OCI-M1 (cell line): Measurements from ENCODE around the gene HEATR5B.
"Not testable (repeated sequence)": the region's sequence is repeated elsewhere in the genome, so short reads cannot be mapped to it uniquely, and the experiment has no call there.

Source experiments
- DNase-seq: peaks from one replicate; lab custom pipeline; 2025; lab: John Stamatoyannopoulos, UW

Gene HEATR5B

DNA sequence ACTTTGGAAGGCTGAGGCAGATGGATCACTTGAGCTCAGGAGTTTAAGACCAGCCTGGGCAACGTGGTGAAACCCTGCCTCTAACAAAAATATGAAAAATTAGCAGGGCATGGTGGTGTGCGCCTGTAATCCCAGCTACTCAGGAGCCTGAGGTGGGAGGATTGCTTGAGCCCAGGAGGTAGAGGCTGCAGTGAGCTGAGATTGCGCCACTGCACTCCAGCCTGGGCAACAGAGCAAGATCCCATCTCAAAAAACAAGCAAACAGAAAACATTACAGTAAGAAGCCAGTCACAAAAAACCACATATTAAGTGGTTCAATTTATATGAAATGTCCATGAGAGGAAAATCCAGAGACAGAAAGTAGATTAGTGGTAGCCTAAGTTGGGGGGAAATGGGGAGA lies 105.2 kb downstream of the HEATR5B start:
- DNase-seq: not testable (repeated sequence)

DNA sequence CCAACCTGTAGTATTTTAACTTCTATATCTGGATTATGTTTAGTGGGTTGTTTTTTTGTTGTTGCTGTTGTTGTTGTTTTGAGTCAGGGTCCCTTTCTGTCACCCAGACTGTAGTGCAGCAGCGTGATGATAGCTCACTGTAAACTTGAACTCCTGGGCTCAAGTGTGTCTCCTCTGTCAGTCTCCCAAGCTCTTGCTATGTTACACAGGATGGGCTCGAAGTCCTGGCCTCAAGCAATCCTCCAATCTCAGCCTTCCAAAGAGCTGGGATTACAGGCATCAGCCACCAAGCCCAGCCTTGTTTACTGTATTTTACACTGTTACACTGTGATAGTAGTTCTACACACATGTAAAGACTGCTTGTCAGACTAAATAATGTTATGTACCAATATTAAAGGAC lies 108.1 kb downstream of the HEATR5B start:
- no peak for DNase-seq

DNA sequence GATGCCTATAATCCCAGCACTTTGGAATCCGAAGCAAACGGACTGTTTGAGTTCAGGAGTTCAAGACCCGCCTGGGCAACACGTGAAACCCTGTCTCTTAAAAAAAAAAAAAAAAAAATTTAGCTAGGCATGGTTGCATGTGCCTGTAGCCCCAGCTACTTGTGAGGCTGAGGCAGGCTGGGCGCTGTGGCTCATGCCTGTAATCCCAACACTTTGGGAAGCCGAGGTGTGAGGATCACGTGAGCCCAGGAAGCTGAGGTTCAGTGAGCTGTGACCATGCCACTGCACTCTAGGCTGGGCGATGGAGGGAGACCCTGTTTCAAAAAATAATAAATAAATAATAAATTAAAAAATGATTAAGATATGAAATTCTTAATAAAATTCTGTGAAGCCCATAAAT lies 108.9 kb downstream of the HEATR5B start:
- no peak for DNase-seq

DNA sequence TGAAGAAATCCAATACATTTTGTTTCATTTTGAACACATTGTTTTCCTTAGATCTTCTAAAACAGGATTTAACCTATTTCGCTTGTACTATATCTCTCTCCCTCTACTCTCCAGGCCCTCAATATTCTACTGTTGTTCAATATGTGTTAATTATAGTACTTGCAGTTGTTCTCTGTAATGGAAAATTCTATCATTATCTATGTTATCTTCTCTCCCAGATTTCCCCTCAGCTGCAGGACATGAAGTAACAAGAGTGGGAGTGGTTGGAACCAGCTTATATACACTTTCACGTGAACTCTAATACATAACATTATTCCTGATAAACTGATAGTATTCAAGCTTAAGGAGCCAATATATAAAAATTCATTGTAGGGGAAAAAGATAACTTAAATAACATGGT lies 110.9 kb downstream of the HEATR5B start:
- DNase-seq: peak; percentile 68

DNA sequence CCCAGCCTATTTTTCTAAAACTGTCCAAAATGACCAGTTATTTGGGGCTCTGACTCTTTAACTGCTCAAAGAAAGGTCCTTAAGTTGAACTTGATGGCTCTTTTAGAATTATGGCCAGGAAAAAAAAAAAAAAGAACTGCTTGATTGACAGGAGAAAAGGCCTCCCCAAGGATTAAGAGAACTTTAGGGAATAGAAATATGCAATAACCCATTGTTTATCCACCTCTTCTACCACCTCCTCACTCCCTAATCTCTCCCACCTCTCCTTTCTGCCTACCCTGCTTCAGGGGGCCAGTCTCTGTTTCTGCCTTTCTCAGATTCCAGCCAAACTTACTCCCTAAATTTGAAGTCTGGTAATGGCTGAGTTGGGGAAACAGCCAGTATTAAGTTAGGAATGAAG lies 112.2 kb downstream of the HEATR5B start:
- no peak for DNase-seq

DNA sequence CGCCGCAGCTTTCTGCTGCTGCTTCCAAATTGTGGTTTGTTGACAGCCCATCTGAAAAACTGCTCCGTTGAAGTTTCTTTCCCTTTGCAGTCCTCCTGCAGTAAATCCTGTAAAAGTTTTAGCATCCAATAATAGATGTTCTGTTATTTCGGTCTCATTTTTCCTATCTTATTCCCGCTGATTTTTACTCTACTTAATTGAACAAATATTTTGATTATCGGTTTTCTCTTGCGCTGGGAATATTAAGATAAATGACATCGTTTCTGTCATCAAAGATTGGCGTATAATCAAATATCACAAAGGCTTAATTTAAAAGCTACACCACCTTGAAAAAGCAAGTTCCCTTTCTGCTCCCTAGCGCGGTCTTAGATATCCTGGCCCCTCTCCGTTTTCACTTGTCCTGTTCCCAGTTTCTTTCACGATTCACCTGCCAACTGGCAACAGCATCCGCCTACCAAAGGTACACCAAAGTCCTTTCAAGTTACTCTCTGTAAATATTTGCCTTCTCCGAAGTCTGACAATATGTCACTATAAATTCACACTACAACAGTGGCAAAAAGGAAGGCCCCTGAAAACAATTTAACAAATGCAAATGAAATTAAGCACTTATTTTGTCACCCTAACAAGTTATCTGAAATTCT lies 116.8 kb downstream of the HEATR5B start:
- peak; percentile 51 for DNase-seq

DNA sequence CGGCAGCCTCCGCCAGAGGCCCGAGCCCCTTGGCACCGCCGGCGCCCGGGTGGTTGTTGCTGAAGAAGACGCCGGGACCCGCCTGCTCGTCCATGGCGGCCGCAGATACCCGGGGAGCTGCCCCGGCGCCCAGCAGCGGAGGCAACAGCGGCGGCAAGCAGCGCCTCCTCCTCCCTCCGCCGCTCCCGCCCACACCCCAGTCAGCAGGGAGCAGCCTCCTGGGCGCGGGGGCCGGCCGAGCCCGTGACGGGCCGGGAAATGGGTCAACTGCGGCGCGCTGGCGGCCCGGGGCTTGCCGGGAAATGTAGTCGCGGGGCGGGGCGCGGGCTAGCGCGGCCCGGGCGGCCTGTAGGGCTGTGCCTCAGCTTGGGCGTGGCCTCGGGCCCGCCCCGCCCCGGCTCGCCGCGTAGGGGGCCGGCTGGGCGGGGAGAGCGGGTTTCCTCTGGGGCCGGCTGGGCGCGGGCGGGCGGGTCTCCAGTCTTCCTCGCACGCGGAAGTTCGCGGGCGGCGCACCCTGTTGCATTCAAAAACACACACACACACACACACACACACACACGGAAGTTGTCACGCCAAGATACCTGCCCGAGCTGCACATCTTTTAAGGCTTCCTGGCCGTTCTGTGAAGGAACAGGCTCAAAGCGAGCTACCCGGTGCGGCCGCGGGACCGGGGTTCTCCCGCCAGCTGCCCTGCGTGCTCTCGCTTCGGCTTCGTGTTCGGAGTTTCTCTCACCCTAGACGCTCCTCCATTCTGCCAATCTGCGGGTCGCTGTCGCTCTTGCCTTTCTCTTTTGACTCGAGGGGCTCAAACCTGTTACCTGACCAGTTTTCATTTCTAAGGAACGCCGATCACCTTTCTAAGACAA lies 117.6 kb downstream of the HEATR5B start, which contains the start of gene STRN:
STRN (minus strand) TSS at position 167 of the 866 bp plus-strand sequence; CDS start at position 94, 73 bp downstream.
- DNase-seq: peak; percentile 98

DNA sequence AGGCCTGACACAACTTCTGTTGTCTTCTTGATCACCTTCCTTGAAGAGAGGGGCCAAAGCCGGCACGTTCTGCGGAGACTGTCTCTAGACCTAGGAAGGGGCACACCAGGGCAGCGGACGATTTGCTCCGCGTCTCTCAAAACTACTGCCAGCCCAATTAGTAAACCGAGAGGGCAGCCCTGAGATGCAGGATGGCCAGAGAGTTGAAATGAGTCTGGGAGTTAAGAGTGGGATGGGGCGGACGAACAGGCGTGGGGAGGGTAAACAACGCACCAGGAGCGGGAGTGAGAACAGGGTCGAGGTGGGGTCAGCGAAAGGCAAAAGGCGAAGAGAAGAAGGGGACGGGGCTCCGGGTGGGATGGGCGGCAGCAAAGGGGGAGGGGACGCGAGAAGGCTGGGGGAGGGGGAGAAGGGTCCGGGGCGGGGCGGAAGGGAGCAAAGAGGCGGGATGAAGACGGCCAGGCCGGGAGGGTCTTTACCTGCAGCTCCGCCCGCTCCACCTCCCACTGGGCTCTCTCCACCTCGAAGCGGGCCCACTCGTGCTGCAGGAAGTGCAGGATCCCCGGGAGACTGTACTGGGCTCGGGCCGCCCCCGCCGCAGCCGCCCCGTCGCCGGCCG lies 118.3 kb downstream of the HEATR5B start:
- peak; percentile 73 for DNase-seq

DNA sequence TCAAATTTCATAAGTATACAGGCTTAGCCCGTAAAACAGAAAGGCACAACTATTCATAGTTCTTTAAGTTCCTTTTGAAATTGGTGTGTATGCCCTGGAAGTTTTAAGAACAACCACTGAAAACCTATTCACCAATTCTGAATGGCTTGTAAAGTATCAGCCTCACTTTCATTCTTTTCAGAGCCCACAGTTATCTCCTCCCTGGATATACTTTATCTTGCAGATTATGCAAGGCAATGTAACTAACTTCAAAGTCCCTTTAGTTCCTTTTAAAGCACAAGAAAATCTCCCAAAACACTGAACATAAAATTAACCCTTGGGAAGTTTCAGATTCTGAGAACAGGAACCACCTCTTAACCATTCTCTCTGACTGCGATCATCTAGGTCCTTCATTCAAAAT lies 119.0 kb downstream of the HEATR5B start:
- peak; percentile 73 for DNase-seq

DNA sequence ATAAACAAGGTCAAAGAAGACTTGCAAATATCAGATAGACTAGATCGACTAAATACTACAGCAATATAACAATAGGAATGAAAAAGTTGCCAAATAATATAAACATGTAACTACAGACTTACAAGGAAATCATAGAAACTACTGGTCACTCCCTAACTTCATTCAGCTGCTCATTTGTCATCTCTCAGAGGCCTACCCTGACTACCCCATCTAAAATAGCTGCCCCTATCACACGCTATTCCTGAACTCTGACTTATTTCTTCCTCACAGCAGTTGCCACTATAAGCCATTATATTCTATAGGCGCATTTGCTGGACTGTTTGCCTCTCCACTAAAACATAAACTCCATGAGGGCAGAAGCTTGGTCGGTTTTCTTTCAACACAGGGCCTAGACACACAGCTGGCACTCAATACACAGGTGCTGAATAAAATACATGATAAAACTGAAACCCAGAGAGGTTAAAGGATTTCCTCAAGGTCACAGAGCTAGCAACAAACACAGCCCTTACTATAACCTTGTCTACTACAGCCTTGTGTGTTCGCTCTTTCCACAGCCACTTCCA lies 119.6 kb downstream of the HEATR5B start:
- DNase-seq: no peak

DNA sequence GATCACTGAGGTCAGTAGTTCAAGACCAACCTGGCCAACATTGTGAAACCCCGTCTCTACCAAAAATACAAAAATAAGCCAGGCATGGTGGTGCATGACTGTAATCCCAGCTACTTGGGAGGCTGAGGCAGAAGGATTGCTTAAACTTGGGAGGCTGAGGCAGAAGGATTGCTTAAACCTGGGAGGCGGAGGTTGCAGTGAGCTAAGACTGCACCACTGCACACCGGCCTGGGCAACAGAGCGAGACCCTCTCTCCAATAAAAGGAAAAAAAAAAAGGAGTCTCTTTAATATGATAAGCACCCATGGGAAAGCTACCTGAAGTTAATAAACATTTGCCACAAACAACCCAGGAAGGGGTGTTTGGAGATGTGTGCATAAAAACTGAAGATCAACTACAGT lies 120.4 kb downstream of the HEATR5B start:
- no peak for DNase-seq

DNA sequence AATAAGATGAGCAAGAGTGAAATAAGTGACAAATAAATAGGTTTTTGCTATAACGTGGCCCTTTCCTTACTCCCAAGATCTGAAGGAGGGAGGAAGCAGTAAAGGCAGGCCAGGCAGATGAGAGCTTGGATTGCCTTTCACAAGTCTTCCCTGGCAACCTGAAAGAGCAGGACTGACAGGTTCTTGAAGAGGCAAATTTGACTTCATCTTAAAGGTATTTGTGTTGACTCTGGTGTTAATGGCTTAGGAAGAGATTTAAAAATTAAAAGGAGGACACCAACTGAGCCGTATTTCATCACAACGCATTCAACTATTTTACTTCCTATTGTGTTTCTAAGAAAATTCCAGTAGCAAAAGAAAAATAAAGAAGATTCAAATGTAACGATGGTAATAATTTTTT lies 121.1 kb downstream of the HEATR5B start:
- no peak for DNase-seq

DNA sequence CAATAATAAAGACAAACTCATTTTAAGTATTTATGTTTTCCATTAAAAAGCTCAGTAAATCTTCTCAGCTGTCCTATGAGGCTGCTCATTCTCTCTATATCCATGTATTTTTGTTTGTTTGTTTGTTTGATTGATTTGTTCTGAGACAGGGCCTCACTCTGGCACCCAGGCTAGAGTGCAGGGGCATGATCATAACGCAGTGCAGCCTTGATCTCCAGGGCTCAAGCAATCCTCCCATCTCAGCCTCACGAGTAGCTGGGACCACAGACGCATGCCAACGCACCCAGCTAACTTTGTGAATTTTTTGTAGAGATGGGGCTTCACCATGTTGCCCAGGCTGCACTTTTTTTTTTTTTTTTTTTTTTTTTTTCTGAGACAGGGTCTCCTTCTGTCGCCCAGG lies 123.4 kb downstream of the HEATR5B start:
- DNase-seq: no peak

DNA sequence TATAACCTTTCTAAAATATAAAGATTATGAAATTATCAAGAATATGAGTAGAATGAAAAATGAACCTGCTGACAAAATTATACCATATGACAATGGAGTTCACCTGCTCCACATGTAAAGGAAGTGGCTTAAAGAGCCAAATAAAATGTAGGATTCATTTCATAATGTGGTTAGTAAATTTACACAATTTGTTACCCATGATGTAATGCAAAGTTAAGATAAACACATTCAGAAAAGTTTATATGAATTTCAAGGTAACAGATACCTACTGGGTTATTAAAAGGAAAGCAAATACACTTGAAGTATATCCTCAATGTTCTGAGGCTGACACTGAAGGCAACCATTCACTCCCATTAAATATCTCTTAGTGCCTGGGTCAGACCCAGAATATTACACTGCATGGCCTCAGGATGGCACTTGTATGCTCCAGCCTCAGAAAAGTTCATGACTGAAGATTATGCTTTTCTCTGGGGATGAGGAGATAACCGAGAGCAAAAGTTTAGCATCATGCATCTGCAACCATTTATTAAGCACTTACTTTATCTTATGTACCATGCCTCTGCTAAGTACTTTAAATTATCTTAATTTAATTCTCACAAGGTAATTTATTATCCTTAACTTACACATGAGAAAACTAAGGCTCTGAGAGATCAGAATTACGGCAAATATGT lies 124.0 kb downstream of the HEATR5B start:
- peak; percentile 37 for DNase-seq

DNA sequence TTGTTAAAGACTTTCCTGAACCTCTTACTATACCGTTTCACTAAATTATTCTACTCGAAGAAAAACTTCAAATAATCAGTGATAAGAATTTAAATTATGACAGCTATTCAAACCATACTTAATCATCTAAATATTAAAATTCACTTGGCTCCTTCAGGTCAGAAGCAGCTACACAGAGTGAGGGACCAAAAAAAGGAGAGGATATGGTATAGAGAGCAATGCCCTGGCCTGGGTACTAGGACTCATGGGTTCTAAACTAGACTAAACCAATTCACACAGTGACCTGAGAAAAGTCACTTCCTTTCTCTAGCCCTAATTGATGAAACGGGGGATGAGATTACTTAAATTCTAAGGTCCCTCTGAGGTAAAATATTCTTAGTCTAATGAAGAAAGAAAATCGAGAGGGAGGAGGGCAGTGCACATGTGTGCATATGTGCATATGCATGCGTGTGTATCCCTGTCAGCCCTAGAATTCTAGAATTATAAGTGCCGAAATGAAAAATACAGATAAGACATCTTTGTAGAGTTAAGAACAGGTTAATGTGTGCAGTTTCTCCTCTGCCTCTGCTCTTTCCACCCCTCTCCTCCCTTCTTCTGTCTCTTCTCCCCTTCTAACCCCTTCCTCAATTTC lies 129.1 kb downstream of the HEATR5B start:
- no peak for DNase-seq

DNA sequence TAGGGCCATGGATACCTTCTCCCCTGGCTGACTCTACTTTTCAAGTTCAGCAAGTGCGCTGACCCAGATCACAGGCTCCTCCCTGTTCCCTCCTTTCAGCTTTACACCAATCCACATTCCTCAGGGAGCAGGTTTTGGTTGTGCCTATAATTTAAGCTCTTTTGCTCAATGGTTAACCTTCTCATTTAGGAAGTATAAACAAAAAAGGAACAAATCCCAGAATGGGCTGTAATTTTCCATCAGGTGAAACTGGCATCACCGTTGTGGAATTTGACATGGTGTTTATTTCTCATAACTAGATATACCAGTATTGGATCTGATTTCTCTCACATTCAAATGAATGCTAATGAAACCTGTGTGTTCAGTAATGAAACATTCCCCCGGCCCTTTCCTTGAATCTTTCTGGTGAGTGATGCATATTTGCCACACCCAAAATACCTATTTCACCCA lies 131.4 kb downstream of the HEATR5B start:
- no peak for DNase-seq

DNA sequence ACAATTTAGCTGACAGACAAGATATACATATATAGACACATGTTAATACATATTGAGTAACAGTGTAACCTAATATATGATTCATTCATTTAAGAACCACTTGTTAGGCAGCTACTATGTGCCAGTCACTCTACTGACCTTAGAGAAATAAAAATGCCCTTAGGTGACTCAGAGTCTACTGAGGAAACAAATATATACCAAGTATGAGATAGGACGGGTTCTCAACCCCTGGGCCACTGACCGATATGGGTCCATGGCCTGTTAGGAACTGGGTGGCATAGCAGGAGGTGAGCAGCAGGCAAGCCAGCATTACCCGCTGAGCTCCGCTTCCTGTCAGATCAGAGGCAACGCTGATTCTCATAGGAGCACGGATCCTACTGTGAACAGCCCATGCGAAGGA lies 132.6 kb downstream of the HEATR5B start:
- no peak for DNase-seq

DNA sequence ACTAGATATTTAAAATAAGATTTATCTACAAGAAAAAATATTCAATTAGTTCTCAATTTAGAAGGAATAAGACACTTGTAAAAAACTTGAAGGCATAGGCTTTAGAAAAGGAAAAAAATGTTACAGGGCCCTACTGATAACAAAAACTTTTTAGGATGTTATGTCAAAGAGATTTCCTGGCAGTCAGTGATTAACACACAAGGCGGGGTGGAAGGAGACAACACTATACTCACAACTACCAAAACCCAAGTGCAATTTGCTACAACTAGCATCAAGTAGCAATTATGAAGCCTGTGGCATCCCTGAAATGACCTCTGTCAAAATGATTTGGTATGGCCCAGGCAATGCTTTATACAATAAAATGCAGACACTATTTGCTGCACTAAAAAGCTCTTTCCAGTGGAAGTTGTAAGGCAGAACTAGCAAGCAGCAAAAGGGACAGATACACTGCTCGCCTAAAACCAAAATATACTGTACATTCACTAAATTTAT lies 133.1 kb downstream of the HEATR5B start:
- DNase-seq: no peak

DNA sequence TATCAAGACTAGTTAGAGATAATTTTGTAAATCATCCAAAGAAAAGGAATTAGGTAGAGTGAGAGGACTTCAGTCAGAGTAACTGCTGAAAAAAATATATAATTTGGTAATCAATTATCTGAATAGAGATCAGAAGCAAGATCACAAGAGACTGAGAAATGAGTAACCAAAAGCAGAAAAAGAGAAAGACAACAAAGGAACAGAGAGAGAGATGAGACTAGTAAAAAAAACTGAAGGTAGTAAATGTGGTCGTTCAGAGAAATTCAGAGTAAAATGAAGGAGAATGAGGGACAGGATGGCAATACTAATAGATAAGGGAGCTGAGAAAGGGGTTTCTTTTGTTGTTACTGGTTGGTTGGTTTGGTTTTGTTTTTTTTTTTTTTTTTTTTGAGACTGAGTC lies 134.3 kb downstream of the HEATR5B start:
- DNase-seq: no peak

DNA sequence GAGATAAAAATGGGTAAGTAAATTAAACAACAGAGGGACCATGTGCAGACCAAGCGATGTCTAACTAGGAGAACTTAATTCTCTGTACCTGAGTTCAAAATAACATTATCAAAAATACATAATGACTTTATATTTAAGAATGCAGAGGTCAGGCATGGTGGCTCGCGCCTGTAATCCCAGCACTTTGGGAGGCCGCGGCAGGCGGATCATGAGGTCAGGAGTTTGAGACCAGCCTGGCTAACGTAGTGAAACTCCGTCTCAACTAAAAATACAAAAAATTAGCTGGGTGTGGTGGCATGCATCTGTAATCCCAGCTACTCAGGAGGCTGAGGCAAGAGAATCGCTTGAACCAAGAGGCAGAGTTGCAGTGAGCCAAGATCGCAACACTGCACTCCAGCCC lies 138.9 kb downstream of the HEATR5B start:
- not testable (repeated sequence) for DNase-seq

DNA sequence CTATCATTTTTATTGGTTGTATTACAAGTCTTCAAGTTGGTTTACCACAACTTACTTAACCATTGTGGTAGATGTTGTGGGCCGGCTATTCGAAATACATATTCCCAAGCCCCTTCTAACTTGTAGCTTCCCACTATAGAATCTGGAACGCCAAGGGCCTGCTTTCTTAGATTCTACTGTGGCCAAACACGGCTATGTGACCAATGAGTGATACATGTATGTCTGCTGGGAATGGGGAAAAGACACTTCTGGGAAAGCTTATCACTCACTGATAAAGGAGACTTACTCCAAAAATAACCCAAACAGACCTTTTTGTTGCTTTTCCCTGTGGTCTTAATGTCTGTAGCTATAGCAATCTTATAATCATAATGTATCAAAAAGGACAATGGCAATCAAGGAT lies 142.3 kb downstream of the HEATR5B start:
- DNase-seq: peak; percentile 35
